H1 (cell line): Measurements from ENCODE around the gene FAM120A. TPM values are rescaled to one million over a fixed set of nuclear protein-coding genes. Genes with fewer than 3 reads are reported as not detected.
A peak's percentile ranks its signal among the peaks of the same experiment; 100 is the strongest.

Experiments
- CTCF ChIA-PET: fragments of 300-600 bp; sonication (Branson Sonifier 250); formaldehyde crosslinking; loops from one replicate; lab custom pipeline; 2021; ENCODE audit not compliant: partially characterized antibody; lab: Charles Lee
- POLR2A ChIA-PET: fragments of 300-600 bp; sonication (Branson Sonifier 250); formaldehyde crosslinking; loops from one replicate; lab custom pipeline; 2021; ENCODE audit warnings: inconsistent platforms; ENCODE audit not compliant: partially characterized antibody; lab: Charles Lee
- DNase-seq, 2 experiments: peaks; one replicate each; pipeline versions ENCODE4 v3.0.0 to v3.0.0-alpha.2; 2010 to 2022; ENCODE audit warnings: low spot score in 2 of 2, low read depth in 1 of 2, mixed read lengths in 1 of 2
- FAIRE-seq: peaks from 2 replicates; lab custom pipeline; 2011; peaks lifted over from hg19 to GRCh38; lab: Jason Lieb, UNC
- H2AFZ ChIP-seq: 2 replicates; pipeline ENCODE4 v1.8.1; 2012; ENCODE audit warnings: low read length, inconsistent platforms
- H2AK5ac ChIP-seq: 2 replicates; pipeline ENCODE4 v1.6.1; 2013; ENCODE audit warnings: low read depth, low read length
- H2BK120ac ChIP-seq: replicated peaks from 2 replicates; pipeline ENCODE3; 2013; ENCODE audit warnings: low read depth, low read length, inconsistent platforms
- H2BK12ac ChIP-seq: 2 replicates; pipeline ENCODE4 v1.6.1; 2013; ENCODE audit warnings: low read depth, low read length
- H2BK15ac ChIP-seq: 2 replicates; pipeline ENCODE4 v1.6.1; 2013; ENCODE audit warnings: low read length
- H2BK20ac ChIP-seq: 2 replicates; pipeline ENCODE4 v1.6.1; 2013; ENCODE audit warnings: low read length
- H2BK5ac ChIP-seq: 2 replicates; pipeline ENCODE4 v1.6.1; 2013; ENCODE audit warnings: low read depth, low read length
- H3K14ac ChIP-seq: 2 replicates; pipeline ENCODE4 v1.6.1; 2013; ENCODE audit warnings: inconsistent platforms; ENCODE audit not compliant: insufficient read length
- H3K18ac ChIP-seq: 2 replicates; pipeline ENCODE4 v1.6.1; 2013; ENCODE audit warnings: low read length; ENCODE audit errors: extremely low read depth
- H3K23ac ChIP-seq: 2 replicates; pipeline ENCODE4 v1.6.1; 2013; ENCODE audit warnings: inconsistent platforms; ENCODE audit not compliant: insufficient read length
- H3K23me2 ChIP-seq: 2 replicates; pipeline ENCODE4 v1.6.1; 2013; ENCODE audit warnings: low read depth, low read length
- H3K27ac ChIP-seq: 2 replicates; pipeline ENCODE4 v1.6.1; 2011; ENCODE audit warnings: low read depth, low read length, inconsistent platforms
- H3K27me3 ChIP-seq, 4 experiments: replicated peaks in 1 of 4; 1 replicate in 1 of 4; 2 replicates in 3 of 4; pipeline versions ENCODE4 v1.6.1 to v1.8.1; 2011 to 2013; ENCODE audit warnings: low read length in 3 of 4, mild to moderate bottlenecking in 3 of 4, inconsistent platforms in 2 of 4, mixed read lengths in 2 of 4, moderate library complexity in 1 of 4; ENCODE audit not compliant: control insufficient read depth in 3 of 4, insufficient read depth in 3 of 4; ENCODE audit errors: extremely low read depth in 1 of 4
- H3K36me3 ChIP-seq, 4 experiments: 2 replicates each; pipeline versions ENCODE4 v1.6.1 to v1.8.1; 2011 to 2013; ENCODE audit warnings: mild to moderate bottlenecking in 4 of 4, low read length in 3 of 4, moderate library complexity in 2 of 4, control low read depth in 1 of 4, inconsistent platforms in 1 of 4; ENCODE audit not compliant: insufficient read depth in 4 of 4, control insufficient read depth in 2 of 4
- H3K4ac ChIP-seq: replicated peaks from 2 replicates; pipeline ENCODE3; 2013; ENCODE audit warnings: low read length, low read depth, mixed read lengths, inconsistent platforms; ENCODE audit not compliant: insufficient read length
- H3K4me1 ChIP-seq, 4 experiments: replicated peaks in 1 of 4; 1 replicate in 1 of 4; 2 replicates in 3 of 4; pipeline versions ENCODE4 v1.6.1 to v1.8.1; 2011 to 2013; ENCODE audit warnings: low read length in 3 of 4, inconsistent platforms in 2 of 4, mixed read lengths in 1 of 4; ENCODE audit not compliant: insufficient read depth in 4 of 4, control insufficient read depth in 3 of 4
- H3K4me2 ChIP-seq, 2 experiments: 2 replicates each; pipeline versions ENCODE4 v1.6.1 to v1.8.1; 2011 to 2013; ENCODE audit warnings: low read depth in 2 of 2, low read length in 2 of 2, control low read depth in 1 of 2, inconsistent platforms in 1 of 2, mild to moderate bottlenecking in 1 of 2; ENCODE audit not compliant: insufficient read depth in 1 of 2
- H3K4me3 ChIP-seq, 4 experiments: fragments of 200-600, 300-600 bp in 1 of 4; sonication (generic), shearing (Covaris generic), sonication (Bioruptor Twin) in 1 of 4; 2 replicates each; pipeline versions ENCODE4 v1.5.1 to v1.8.1; 2011 to 2016; ENCODE audit warnings: low read length in 4 of 4, low read depth in 3 of 4, control low read depth in 2 of 4, inconsistent platforms in 2 of 4, mild to moderate bottlenecking in 2 of 4, mixed read lengths in 1 of 4, moderate library complexity in 1 of 4; ENCODE audit not compliant: insufficient read depth in 2 of 4; ENCODE audit errors: extremely low read depth in 1 of 4
- H3K56ac ChIP-seq: replicated peaks from 2 replicates; pipeline ENCODE3; 2013; ENCODE audit warnings: low read depth, mild to moderate bottlenecking, mixed read lengths, low read length, inconsistent platforms; ENCODE audit not compliant: insufficient read length
- H3K79me1 ChIP-seq: 2 replicates; pipeline ENCODE4 v1.6.1; 2013; ENCODE audit warnings: low read depth, low read length, control low read depth
- H3K79me2 ChIP-seq, 2 experiments: 2 replicates each; pipeline versions ENCODE4 v1.6.1 to v1.8.1; 2012 to 2013; ENCODE audit warnings: low read length in 2 of 2, mild to moderate bottlenecking in 2 of 2, inconsistent platforms in 1 of 2; ENCODE audit not compliant: insufficient read depth in 2 of 2, control insufficient read depth in 1 of 2
- H3K9ac ChIP-seq, 4 experiments: replicated peaks in 1 of 4; 1 replicate in 1 of 4; 2 replicates in 3 of 4; pipeline versions ENCODE4 v1.6.1 to v1.8.1; 2011 to 2013; ENCODE audit warnings: low read depth in 3 of 4, low read length in 3 of 4, control low read depth in 2 of 4, mild to moderate bottlenecking in 2 of 4, moderate library complexity in 2 of 4, inconsistent platforms in 1 of 4; ENCODE audit errors: extremely low read depth in 1 of 4
- H3K9me3 ChIP-seq, 2 experiments: 2 replicates each; pipeline versions ENCODE4 v1.6.1 to v1.8.1; 2012 to 2013; ENCODE audit warnings: mild to moderate bottlenecking in 2 of 2, moderate library complexity in 2 of 2, control low read depth in 1 of 2, inconsistent platforms in 1 of 2, low read depth in 1 of 2, low read length in 1 of 2, mixed read lengths in 1 of 2; ENCODE audit not compliant: insufficient read depth in 2 of 2
- H4K20me1 ChIP-seq, 2 experiments: replicated peaks in 1 of 2; 2 replicates each; pipeline versions ENCODE3 to v1.8.1; 2011 to 2013; ENCODE audit warnings: inconsistent platforms in 2 of 2, low read length in 2 of 2, mild to moderate bottlenecking in 1 of 2; ENCODE audit not compliant: insufficient read depth in 2 of 2, control insufficient read depth in 1 of 2
- H4K5ac ChIP-seq: 2 replicates; pipeline ENCODE4 v1.6.1; 2013; ENCODE audit warnings: low read length, low read depth, mixed read lengths, inconsistent platforms; ENCODE audit not compliant: insufficient read length
- H4K8ac ChIP-seq: 2 replicates; pipeline ENCODE4 v1.8.0; 2013; ENCODE audit warnings: mild to moderate bottlenecking, moderate library complexity, low read length, inconsistent platforms; ENCODE audit not compliant: insufficient read depth; ENCODE audit errors: extremely low read depth
- H4K91ac ChIP-seq: replicated peaks from 2 replicates; pipeline ENCODE3; 2013; ENCODE audit warnings: low read length, mixed read lengths, inconsistent platforms; ENCODE audit not compliant: insufficient read length
- ATF2 ChIP-seq: IDR thresholded peaks from 2 replicates; pipeline ENCODE4 v1.6.1; 2012; ENCODE audit warnings: low read length, inconsistent platforms
- JUN ChIP-seq: IDR thresholded peaks from 2 replicates; pipeline ENCODE4 v1.6.1; 2011; ENCODE audit warnings: low read depth, mild to moderate bottlenecking, improper control_type of control experiment, low read length
- SRF ChIP-seq: IDR thresholded peaks from 2 replicates; pipeline ENCODE4 v1.6.1; 2011; ENCODE audit warnings: mild to moderate bottlenecking, low read depth, low read length, moderate library complexity
- WGBS, 2 experiments: shearing (Covaris generic) in 1 of 2; methylation state at CpG; one replicate each; pipeline versions ENCODE4 v1.1.6 to v1.1.7; 2013 to 2015; ENCODE audit warnings: low lambda C conversion rate in 2 of 2, mixed read lengths in 2 of 2, inconsistent platforms in 1 of 2, low coverage in 1 of 2, missing lambda C conversion rate in 1 of 2; ENCODE audit not compliant: insufficient replicate concordance in 2 of 2, insufficient coverage in 1 of 2, insufficient read length in 1 of 2; ENCODE audit errors: extremely low coverage in 1 of 2, missing lambda C conversion rate in 1 of 2; 5-methylcytosine and 5-hydroxymethylcytosine counted together
- polyA plus RNA-seq, 7 experiments: library from polyadenylated mRNA; depleted of rRNA in 3 of 7; stranded (reverse) in 5 of 7; unstranded in 2 of 7; fragments of >200 nt in 5 of 7; fragments of 200-250 nt in 2 of 7; gene quantifications; 1 replicate in 5 of 7; 2 replicates in 1 of 7; 4 replicates in 1 of 7; pipeline versions ENCODE4 v1.2.1 to v1.2.3, GENCODE V29; 2011 to 2013; ENCODE audit warnings: missing spikeins in 2 of 7, mixed read lengths in 2 of 7
- total RNA-seq: library from RNA; stranded (reverse); fragmentation: NEBNext Ultra II Directional; extraction: Animal tissue kit (Norgen Biotek cat#: 25700); gene quantifications from 2 replicates; pipeline ENCODE4 v1.2.1, GENCODE V29; 2021

Gene FAM120A
- total and polyA plus RNA-seq, 2 of the 8 experiments (the other 6 are each of a cell fraction or from before 2014, with no cell fraction given): 24.9 to 54.7 TPM

- Histone ChIP-seq H2BK20ac (no peak overlapping the region), H3K4me2 (no peak overlapping the region), H3K79me1 (peaks cover 12% of the 10 kb centered on the region), H3K4ac (peak overlapping the region; percentile 44), H2AFZ (no peak overlapping the region), H3K27ac (no peak overlapping the region), H3K4me3 (no peak overlapping the region), H3K14ac (no peak overlapping the region), H2BK120ac (no peak overlapping the region), H3K56ac (no peak overlapping the region), H4K20me1 (peaks cover 7 to 8% of the 10 kb centered on the region in 2 experiments), H3K79me2 (peaks cover 0 to 39% of the 10 kb centered on the region in 2 experiments; a peak in 2 of 4 replicates), H2BK12ac (no peak overlapping the region), H3K4me1 (peaks cover 0 to 21% (median 11%) of the 10 kb centered on the region in 4 experiments; a peak in 6 of 7 replicates), H4K8ac (0 out of 2 replicates have a peak overlapping the region, but pooled peaks have one; percentile 15), H3K27me3 (peaks cover 0 to 15% (median 7%) of the 10 kb centered on the region in 4 experiments; a peak in 5 of 7 replicates), H3K9me3 (no peaks in the 10 kb centered on the region), H3K23ac (no peak overlapping the region), H4K91ac (no peak overlapping the region), H4K5ac (no peak overlapping the region), H3K23me2 (peaks cover 9% of the 10 kb centered on the region; the same call in 1 of the 2 replicates), H3K18ac (no peak overlapping the region), H2BK15ac (no peak overlapping the region), H2AK5ac (no peak overlapping the region), H3K9ac (no peak overlapping the region), H3K36me3 (no peaks in the 10 kb centered on the region), H2BK5ac (no peak overlapping the region)
- ChIA-PET POLR2A (interaction anchor here (0.9 to 1.3 kb wide), 2 partner anchors 13 to 21 kb away, joined by 3 read pairs; no protein-coding TSS in a partner anchor), CTCF (interaction anchor here (0.7 to 1.7 kb wide), 3 partner anchors 13 to 44 kb away, joined by 3 to 4 read pairs (median 4); no protein-coding TSS in a partner anchor)
- DNase-seq: peak in 1 of 2 experiments; percentile 42
- TF ChIP-seq JUN (no peak), SRF (no peak), ATF2 (no peak)
- FAIRE-seq: no peak
- 93% methylated on average over 16 of the region's 20 CpGs; no CpG with 5 or more reads in 1 of the 2 experiments for WGBS, 2 experiments
Observed at GRCh38 chr9:93579711-93580516, 128.4 kb downstream of the FAM120A start.
